HL-60 (cell line): ENCODE measurements around the gene FOXP4.

Source experiments
- DNase-seq, 2 experiments: peaks; one replicate each; pipeline ENCODE4 v3.0.0-alpha.2; 2010 to 2020; ENCODE audit warnings: low read depth in 1 of 2, low spot score in 1 of 2
- H3K27ac ChIP-seq: fragments of 250-450 bp; sonication (Bioruptor Pico); replicated peaks from 2 replicates; pipeline ENCODE4 v1.5.1; 2020; ENCODE audit warnings: mild to moderate bottlenecking, moderate library complexity
- H3K27me3 ChIP-seq: fragments of 250-450 bp; sonication (Bioruptor Pico); 2 replicates; pipeline ENCODE4 v1.5.1; 2021; ENCODE audit warnings: mild to moderate bottlenecking, moderate library complexity; ENCODE audit not compliant: insufficient read depth, poor library complexity, severe bottlenecking
- H3K4me3 ChIP-seq: replicated peaks from 2 replicates; pipeline ENCODE4 v1.5.1; 2011; ENCODE audit warnings: mild to moderate bottlenecking, control low read depth, low read length; ENCODE audit not compliant: insufficient read depth
- GABPA ChIP-seq: IDR thresholded peaks from 2 replicates; pipeline ENCODE4 v1.6.1; 2012; ENCODE audit warnings: low read depth
- POLR2AphosphoS5 ChIP-seq: IDR thresholded peaks from 2 replicates; pipeline ENCODE4 v1.6.1; 2012; ENCODE audit warnings: low read depth
- SPI1 ChIP-seq: IDR thresholded peaks from 2 replicates; pipeline ENCODE4 v1.6.1; 2012; ENCODE audit warnings: low read depth, mild to moderate bottlenecking, borderline replicate concordance
- TF ChIP-seq, protein P1 (sequence below): IDR thresholded peaks from 2 replicates; pipeline ENCODE4 v1.6.1; 2012; ENCODE audit warnings: low read depth; ENCODE audit not compliant: insufficient replicate concordance
- TF ChIP-seq, protein P2 (sequence below): IDR thresholded peaks from one replicate; pipeline ENCODE4 v1.5.1; 2011; ENCODE audit warnings: low read length, control low read depth, inconsistent platforms; ENCODE audit not compliant: insufficient read depth

Gene FOXP4

DNA sequence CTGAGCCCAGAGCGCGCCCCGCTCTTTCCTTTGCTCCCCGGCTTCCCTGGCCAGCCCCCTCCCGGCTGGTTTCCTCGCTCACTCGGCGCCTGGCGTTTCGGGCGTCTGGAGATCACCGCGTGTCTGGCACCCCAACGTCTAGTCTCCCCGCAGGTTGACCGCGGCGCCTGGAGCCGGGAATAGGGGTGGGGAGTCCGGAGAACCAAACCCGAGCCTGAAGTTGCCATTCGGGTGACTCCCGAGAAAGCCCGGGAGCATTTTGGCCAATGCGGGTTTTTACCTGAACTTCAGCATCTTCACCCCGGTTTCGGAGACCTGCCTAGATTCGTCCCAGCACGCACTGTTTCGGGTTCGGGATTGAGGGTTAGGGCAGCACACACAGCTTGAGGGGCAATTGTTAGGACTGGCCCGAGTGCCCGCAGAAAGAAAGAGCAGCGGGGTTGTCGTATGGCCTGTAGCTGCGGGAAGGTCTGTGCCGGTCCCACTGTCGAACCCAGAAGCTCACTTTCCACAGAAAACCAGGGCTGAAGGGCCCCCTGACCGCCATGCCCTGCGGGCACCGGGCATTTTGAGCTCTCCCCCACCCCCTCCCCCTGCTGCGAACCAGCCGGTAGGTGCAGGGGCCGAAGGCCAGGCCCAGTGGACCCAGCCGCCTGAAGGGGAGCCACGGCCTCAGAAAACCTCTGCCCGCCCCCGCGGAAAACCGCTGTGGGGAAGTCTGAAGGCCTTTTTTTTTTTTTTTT is 2.1 kb downstream of the FOXP4 start:
- TF ChIP-seq POLR2AphosphoS5 (no peak), SPI1 (no peak), GABPA (no peak)
- TF ChIP-seq, protein P1, sequence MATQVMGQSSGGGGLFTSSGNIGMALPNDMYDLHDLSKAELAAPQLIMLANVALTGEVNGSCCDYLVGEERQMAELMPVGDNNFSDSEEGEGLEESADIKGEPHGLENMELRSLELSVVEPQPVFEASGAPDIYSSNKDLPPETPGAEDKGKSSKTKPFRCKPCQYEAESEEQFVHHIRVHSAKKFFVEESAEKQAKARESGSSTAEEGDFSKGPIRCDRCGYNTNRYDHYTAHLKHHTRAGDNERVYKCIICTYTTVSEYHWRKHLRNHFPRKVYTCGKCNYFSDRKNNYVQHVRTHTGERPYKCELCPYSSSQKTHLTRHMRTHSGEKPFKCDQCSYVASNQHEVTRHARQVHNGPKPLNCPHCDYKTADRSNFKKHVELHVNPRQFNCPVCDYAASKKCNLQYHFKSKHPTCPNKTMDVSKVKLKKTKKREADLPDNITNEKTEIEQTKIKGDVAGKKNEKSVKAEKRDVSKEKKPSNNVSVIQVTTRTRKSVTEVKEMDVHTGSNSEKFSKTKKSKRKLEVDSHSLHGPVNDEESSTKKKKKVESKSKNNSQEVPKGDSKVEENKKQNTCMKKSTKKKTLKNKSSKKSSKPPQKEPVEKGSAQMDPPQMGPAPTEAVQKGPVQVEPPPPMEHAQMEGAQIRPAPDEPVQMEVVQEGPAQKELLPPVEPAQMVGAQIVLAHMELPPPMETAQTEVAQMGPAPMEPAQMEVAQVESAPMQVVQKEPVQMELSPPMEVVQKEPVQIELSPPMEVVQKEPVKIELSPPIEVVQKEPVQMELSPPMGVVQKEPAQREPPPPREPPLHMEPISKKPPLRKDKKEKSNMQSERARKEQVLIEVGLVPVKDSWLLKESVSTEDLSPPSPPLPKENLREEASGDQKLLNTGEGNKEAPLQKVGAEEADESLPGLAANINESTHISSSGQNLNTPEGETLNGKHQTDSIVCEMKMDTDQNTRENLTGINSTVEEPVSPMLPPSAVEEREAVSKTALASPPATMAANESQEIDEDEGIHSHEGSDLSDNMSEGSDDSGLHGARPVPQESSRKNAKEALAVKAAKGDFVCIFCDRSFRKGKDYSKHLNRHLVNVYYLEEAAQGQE = no peak
- TF ChIP-seq, protein P2, sequence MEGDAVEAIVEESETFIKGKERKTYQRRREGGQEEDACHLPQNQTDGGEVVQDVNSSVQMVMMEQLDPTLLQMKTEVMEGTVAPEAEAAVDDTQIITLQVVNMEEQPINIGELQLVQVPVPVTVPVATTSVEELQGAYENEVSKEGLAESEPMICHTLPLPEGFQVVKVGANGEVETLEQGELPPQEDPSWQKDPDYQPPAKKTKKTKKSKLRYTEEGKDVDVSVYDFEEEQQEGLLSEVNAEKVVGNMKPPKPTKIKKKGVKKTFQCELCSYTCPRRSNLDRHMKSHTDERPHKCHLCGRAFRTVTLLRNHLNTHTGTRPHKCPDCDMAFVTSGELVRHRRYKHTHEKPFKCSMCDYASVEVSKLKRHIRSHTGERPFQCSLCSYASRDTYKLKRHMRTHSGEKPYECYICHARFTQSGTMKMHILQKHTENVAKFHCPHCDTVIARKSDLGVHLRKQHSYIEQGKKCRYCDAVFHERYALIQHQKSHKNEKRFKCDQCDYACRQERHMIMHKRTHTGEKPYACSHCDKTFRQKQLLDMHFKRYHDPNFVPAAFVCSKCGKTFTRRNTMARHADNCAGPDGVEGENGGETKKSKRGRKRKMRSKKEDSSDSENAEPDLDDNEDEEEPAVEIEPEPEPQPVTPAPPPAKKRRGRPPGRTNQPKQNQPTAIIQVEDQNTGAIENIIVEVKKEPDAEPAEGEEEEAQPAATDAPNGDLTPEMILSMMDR = no peak
- Histone ChIP-seq H3K27ac (no peak overlapping the region), H3K27me3 (peaks cover 4% of the 10 kb centered on the region), H3K4me3 (peak overlapping the region; percentile 83)
- DNase-seq = peak in 1 of 2 experiments; percentile 13

DNA sequence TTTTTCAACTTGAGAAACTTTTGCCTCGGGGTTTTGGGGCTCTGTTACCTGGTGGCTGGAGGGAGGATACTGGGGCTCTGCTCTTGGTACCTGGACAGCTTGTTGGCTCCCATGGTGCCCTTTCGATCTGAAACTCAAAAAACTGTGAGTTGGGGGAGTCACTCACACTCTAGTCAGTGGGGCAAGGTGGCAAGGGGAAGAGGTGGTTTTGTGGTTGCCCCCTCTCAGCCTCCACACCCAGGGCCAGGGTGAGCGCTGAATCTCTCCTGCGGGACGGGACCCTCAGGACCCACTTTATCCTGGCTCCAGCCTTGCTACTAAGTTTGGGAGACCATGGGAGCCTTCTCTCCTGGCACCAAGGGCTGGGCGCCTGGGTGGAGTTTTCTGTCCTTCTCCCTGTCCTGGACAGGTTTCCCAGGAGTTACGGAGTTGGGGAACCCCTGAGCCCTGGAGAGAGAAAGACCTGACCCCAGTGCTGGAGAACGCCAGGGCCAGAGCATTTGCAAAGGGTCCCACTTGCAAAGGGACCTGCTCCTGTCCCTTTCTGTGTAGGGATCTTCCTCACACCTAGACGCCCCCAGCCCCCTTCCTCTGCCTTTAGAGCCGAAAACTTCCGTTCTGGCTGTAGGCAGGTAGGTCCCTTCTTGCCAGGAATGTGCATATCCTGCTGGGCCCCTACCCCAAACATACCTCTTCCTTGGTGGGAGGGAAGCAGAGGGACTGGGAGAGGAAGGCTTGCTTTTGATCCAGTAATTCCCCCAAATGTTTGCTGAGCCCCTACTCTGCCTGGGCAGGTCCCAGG is 2.9 kb downstream of the FOXP4 start:
- Histone ChIP-seq H3K27ac (no peak overlapping the region), H3K27me3 (peaks cover 4% of the 10 kb centered on the region), H3K4me3 (no peak overlapping the region)
- no peak for TF ChIP-seq POLR2AphosphoS5
- TF ChIP-seq, protein P2 = no peak
- TF ChIP-seq, protein P1 = no peak
- no peak for TF ChIP-seq GABPA
- TF ChIP-seq SPI1 = no peak
- no peak for DNase-seq

DNA sequence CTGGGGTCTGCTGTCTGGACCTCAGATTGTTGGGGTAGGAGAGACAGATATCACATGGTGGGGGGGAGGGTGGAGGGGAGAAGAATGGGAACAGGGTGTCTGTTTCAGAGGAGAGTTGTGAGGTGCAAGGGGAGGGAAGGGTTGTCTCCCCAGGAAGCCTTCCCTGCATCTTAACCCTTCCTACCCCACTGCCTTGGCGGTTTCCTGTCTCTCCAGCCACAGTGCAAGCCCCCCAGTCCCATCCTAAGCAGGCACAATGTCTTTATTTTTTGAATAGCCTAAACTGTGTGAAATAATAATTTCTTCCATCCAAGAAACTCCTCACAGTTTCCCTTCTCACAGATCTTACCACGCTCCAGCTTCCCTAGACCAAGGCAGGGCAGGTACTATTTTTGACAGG is 3.5 kb downstream of the FOXP4 start:
- H3K4me3 ChIP-seq = no peak overlapping the region
- no peak for DNase-seq
- peaks cover 4% of the 10 kb centered on the region for H3K27me3 ChIP-seq
- TF ChIP-seq GABPA (no peak), SPI1 (no peak), POLR2AphosphoS5 (no peak)
- TF ChIP-seq, protein P1 = no peak
- TF ChIP-seq, protein P2 = no peak
- H3K27ac ChIP-seq = no peak overlapping the region
